Smooth muscle cell (in vitro differentiated cells): ENCODE data around the gene PPIL6. TPM values are rescaled to one million over a fixed set of nuclear protein-coding genes. Genes with fewer than 3 reads are reported as not detected.

Experiments used
- DNase-seq: peaks from one replicate; lab custom pipeline; 2025; ENCODE audit not compliant: unreplicated experiment; lab: John Stamatoyannopoulos, UW
- H2AFZ ChIP-seq: fragments of 200-600 bp; sonication (generic); 2 replicates; pipeline ENCODE4 v1.6.0; 2016; ENCODE audit warnings: antibody characterized with exemption, low read depth, mild to moderate bottlenecking
- H3F3A ChIP-seq: fragments of 200-600 bp; sonication (generic); 2 replicates; pipeline ENCODE4 v1.6.0; 2017; ENCODE audit warnings: antibody characterized with exemption, low read depth
- H3K27ac ChIP-seq: fragments of 200-600 bp; sonication (generic); 2 replicates; pipeline ENCODE4 v1.5.1; 2016; ENCODE audit warnings: low read depth, mild to moderate bottlenecking
- H3K27me3 ChIP-seq: fragments of 200-600 bp; sonication (generic); 2 replicates; pipeline ENCODE4 v1.6.1; 2016; ENCODE audit warnings: low read depth, mild to moderate bottlenecking
- H3K36me3 ChIP-seq: fragments of 200-600 bp; sonication (generic); 2 replicates; pipeline ENCODE4 v1.5.1; 2016; ENCODE audit warnings: low read depth
- H3K4me1 ChIP-seq: fragments of 200-600 bp; sonication (generic); 2 replicates; pipeline ENCODE4 v1.5.1; 2016; ENCODE audit warnings: low read depth
- H3K4me2 ChIP-seq: fragments of 200-600 bp; sonication (generic); 2 replicates; pipeline ENCODE4 v1.6.0; 2016; ENCODE audit warnings: mild to moderate bottlenecking
- H3K4me3 ChIP-seq: fragments of 200-600 bp; sonication (generic); 2 replicates; pipeline ENCODE4 v1.5.1; 2016; ENCODE audit warnings: mild to moderate bottlenecking
- H3K79me2 ChIP-seq: fragments of 200-600 bp; sonication (generic); 2 replicates; pipeline ENCODE4 v1.6.0; 2016; ENCODE audit warnings: low read depth, mild to moderate bottlenecking
- H3K9ac ChIP-seq: fragments of 200-600 bp; sonication (generic); 2 replicates; pipeline ENCODE4 v1.6.0; 2016; ENCODE audit warnings: low read depth
- H3K9me3 ChIP-seq: fragments of 200-600 bp; sonication (generic); replicated peaks from 2 replicates; pipeline ENCODE4 v1.5.1; 2016; ENCODE audit warnings: low read depth
- H4K20me1 ChIP-seq: fragments of 200-600 bp; sonication (generic); 2 replicates; pipeline ENCODE4 v1.6.0; 2016; ENCODE audit warnings: low read depth
- WGBS: methylation state at CpG from one replicate; pipeline ENCODE4 v1.1.7; 2016; ENCODE audit warnings: low lambda C conversion rate; 5-methylcytosine and 5-hydroxymethylcytosine counted together
- polyA plus RNA-seq: library from polyadenylated mRNA; unstranded; fragments of >200 nt; fragmentation: Nextera tagmentation; extraction: Ambion mirVana; gene quantifications from 2 replicates; pipeline ENCODE4 v1.2.1, GENCODE V29; 2016
- total RNA-seq: library from RNA; depleted of rRNA; stranded (reverse); fragments of >200 nt; gene quantifications from 2 replicates; pipeline ENCODE4 v1.2.3, GENCODE V29; 2014
- TF ChIP-seq, protein P1 (sequence below): fragments of 200-600 bp; sonication (generic); IDR thresholded peaks from 2 replicates; pipeline ENCODE4 v1.5.1; 2017; ENCODE audit warnings: borderline replicate concordance, mild to moderate bottlenecking, antibody characterized with exemption; ENCODE audit not compliant: insufficient read depth, poor library complexity, severe bottlenecking

The PPIL6 gene
- total and polyA plus RNA-seq, 2 experiments from 2014 or later = 1.3 to 1.7 TPM

DNA sequence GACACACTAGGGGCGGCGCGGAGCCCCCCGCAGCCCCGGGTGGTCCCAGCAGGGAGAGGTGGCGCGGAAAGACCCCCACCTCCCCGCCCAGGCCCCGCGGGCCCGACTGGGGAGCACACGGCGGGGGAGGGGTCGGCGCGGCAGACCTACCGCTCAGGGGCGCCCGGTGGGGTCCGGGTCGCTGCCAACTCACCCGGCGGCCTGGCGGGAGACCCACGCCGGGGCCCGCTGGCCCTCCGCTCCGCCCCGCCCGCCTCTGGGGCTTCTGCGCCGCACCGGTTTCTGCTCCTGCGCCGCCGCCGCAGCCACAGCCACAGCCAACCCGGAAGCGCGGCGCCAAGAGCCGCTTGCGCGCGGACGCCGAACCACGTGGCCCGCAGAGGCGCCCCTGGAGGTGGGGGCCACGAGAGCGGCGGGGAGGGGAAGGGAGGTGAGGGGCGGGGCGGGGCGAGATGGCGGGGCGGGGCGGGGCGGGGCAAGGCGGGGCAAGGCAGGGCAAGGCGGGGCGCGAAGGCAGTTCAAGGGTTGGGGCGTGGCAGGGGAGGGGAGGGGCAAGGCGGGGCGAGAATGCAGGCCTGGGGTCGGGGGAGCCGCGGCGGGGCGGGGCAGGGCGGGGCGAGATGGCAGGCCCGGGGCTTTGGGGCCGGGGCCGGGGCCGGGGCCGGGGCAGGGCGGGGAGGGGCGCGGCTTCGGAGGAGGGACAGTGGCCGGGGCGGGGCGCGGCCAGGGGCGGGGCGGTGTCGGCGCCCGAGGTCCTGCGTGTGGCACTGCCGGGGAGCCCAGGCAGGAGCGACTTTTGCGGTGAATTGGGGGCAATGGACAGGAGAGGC, 42.7 kb upstream of the PPIL6 start, which contains the start of gene ZBTB24:
Gene ZBTB24, minus strand, starts transcription at position 315 of the 830 bp plus-strand sequence. CDS start 1,193 bp downstream, outside the sequence.
- peak; percentile 82 for DNase-seq
- Histone ChIP-seq H2AFZ (peak within 1 kb of the TSS; percentile 98), H3K27me3 (no peaks in the 10 kb centered on the region), H3F3A (no peaks in the 10 kb centered on the region), H4K20me1 (peaks cover 14% of the 10 kb centered on the region), H3K36me3 (no peaks in the 10 kb centered on the region), H3K79me2 (peaks cover 13% of the 10 kb centered on the region), H3K9ac (peak within 1 kb of the TSS; percentile 85), H3K4me2 (peak within 1 kb of the TSS; percentile 95), H3K4me3 (peak within 1 kb of the TSS; percentile 97), H3K9me3 (no peaks in the 10 kb centered on the region), H3K4me1 (peaks cover 22% of the 10 kb centered on the region), H3K27ac (no peak within 1 kb of the TSS)
- 1% methylated on average over 40 of the region's 97 CpGs for WGBS
- TF ChIP-seq, protein P1, sequence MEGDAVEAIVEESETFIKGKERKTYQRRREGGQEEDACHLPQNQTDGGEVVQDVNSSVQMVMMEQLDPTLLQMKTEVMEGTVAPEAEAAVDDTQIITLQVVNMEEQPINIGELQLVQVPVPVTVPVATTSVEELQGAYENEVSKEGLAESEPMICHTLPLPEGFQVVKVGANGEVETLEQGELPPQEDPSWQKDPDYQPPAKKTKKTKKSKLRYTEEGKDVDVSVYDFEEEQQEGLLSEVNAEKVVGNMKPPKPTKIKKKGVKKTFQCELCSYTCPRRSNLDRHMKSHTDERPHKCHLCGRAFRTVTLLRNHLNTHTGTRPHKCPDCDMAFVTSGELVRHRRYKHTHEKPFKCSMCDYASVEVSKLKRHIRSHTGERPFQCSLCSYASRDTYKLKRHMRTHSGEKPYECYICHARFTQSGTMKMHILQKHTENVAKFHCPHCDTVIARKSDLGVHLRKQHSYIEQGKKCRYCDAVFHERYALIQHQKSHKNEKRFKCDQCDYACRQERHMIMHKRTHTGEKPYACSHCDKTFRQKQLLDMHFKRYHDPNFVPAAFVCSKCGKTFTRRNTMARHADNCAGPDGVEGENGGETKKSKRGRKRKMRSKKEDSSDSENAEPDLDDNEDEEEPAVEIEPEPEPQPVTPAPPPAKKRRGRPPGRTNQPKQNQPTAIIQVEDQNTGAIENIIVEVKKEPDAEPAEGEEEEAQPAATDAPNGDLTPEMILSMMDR = no peak

DNA sequence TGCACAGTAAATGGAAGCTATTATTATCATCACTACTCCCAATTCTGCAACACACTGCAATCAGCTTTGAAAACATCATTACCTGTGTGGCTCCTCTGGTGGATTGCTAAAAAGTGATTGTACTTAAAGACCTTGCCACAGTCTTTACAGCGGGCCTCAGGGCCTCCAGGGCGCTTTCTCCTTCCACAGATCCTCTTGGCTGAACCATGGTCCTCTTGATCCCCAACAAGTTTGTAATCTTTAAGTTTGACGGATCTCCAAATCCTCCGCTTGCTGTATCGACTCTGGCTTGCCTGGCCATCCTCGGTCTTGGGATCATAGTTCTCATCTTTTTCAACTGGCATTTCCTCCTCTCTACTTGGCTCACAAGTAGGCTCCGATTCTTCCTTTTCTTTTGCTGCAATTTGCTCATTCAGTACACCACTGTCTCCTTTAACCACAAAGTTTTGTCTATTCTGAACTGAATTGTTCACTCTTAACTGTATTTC, 40.6 kb upstream of the PPIL6 start:
- Histone ChIP-seq H3K9me3 (no peaks in the 10 kb centered on the region), H3K79me2 (peaks cover 13% of the 10 kb centered on the region), H3K4me2 (peak overlapping the region; percentile 32)

DNA sequence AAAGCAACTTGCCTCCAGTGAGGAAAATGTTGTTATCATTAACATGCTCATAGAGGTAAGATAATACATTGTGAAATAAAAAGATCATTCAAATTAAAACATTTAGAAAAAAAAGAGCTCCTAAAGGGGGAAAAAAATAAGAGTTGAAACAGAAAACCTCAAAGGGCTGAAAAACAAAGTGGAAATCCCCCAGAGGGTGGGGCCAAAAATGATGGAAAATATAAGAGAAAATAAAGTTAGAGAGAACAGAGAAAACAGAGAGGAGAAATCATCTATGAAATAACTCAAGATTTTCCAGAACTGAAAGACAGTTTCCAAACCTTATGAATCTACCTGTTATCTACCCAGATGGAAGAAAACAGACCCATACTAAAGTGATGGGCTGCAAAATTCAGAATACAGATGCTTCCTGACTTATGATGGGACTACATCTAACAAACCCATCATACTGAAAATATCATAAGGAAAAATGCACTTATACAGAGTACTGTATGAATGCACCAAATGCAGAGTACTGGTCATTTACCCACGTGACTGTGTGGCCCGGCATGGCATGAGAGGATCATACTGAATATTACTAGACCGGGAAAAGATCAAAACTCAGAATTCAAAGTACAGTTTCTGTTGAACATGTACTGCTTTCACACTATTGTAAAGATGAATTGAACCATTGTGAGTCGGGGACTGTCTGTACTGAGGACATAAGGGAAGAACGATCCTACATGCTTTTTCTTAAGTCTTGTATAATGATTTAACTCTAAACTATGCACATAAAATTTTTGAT, 38.6 kb upstream of the PPIL6 start:
- no peak for DNase-seq
- H3K4me3 ChIP-seq = peak overlapping the region; percentile 21
- peaks cover 24% of the 10 kb centered on the region for H3K4me1 ChIP-seq
- 81% methylated on average over 5 of the region's 5 CpGs for WGBS
- H4K20me1 ChIP-seq = peaks cover 36% of the 10 kb centered on the region
- peaks cover 17% of the 10 kb centered on the region for H3K79me2 ChIP-seq
- H3K27me3 ChIP-seq = no peaks in the 10 kb centered on the region
- no peaks in the 10 kb centered on the region for H3F3A ChIP-seq
- no peaks in the 10 kb centered on the region for H3K36me3 ChIP-seq
- H3K9ac ChIP-seq = peak overlapping the region; percentile 4
- H2AFZ ChIP-seq = no peak overlapping the region
- H3K27ac ChIP-seq = peak overlapping the region; percentile 76
- peak overlapping the region; percentile 70 for H3K4me2 ChIP-seq
- TF ChIP-seq, protein P1 = no peak
- H3K9me3 ChIP-seq = no peaks in the 10 kb centered on the region

More for the DNA sequence above, 40.6 kb upstream of the PPIL6 start:
- TF ChIP-seq, protein P1 = no peak
- no peaks in the 10 kb centered on the region for H3K36me3 ChIP-seq
- DNase-seq = no peak
- WGBS = 91% methylated on average over 7 of the region's 7 CpGs
- H3F3A ChIP-seq = no peaks in the 10 kb centered on the region
- no peak overlapping the region for H3K27ac ChIP-seq
- H3K4me3 ChIP-seq = no peak overlapping the region
- peaks cover 35% of the 10 kb centered on the region for H4K20me1 ChIP-seq
- no peak overlapping the region for H3K9ac ChIP-seq
- no peaks in the 10 kb centered on the region for H3K27me3 ChIP-seq
- no peak overlapping the region for H2AFZ ChIP-seq
- peaks cover 24% of the 10 kb centered on the region for H3K4me1 ChIP-seq
